ENCODE measurements around the gene TIMP3.

- TF ChIP-seq CTCF (IDR thresholded peaks at IDR 0.05; ENCODE audit: poor library complexity, severe bottlenecking) (no peak), RAD21 (conservative IDR thresholded peaks at IDR 0.05) (no peak), EZH2 (IDR thresholded peaks at IDR 0.05; ENCODE audit: borderline replicate concordance, insufficient read depth, low read length, poor library complexity, severe bottlenecking) (no peak), REST (IDR thresholded peaks at IDR 0.05; ENCODE audit: borderline replicate concordance) (no peak), TAF1 (IDR thresholded peaks at IDR 0.05; ENCODE audit: low read depth) (no peak), EP300 (conservative IDR thresholded peaks at IDR 0.05; ENCODE audit: poor library complexity, severe bottlenecking) (no peak), POLR2AphosphoS5 (IDR thresholded peaks at IDR 0.05) (no peak), SMC3 (conservative IDR thresholded peaks at IDR 0.05; ENCODE audit: poor library complexity) (no peak)
Measured at GRCh38 chr22:32887324-32887980, 85.9 kb downstream of the TIMP3 start.
